GM08714 (cell line): Measurements from ENCODE around the gene USP30.

ENCODE experiments used
- H3K4me3 ChIP-seq: fragments of 200-500 bp; sonication (Bioruptor generic); 2 replicates; pipeline ENCODE4 v1.5.1; 2014; ENCODE audit warnings: mild to moderate bottlenecking, low read length, inconsistent platforms
- ZNF274 ChIP-seq: IDR thresholded peaks from 2 replicates; pipeline ENCODE4 v1.6.1; 2012; ENCODE audit warnings: mild to moderate bottlenecking, low read depth, low read length

USP30 gene

DNA sequence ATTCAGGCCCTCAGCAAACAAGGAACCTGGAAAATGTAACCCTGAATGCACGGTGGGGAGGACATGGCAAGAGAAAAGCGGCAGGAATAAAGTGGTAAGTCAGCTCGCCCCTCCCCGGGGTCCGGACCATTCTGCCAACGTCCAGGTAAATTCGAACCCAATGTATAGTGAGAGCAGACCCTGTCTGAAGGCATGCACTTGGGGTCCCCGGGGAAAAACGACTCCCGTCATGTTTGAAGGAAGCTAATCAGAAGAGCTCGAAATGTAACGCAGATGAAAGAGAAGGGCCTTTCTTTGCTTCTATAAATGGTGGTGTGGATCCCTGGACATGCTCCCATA is 64.2 kb downstream of the USP30 start:
- TF ChIP-seq ZNF274 = no peak
- H3K4me3 ChIP-seq = no peak overlapping the region

DNA sequence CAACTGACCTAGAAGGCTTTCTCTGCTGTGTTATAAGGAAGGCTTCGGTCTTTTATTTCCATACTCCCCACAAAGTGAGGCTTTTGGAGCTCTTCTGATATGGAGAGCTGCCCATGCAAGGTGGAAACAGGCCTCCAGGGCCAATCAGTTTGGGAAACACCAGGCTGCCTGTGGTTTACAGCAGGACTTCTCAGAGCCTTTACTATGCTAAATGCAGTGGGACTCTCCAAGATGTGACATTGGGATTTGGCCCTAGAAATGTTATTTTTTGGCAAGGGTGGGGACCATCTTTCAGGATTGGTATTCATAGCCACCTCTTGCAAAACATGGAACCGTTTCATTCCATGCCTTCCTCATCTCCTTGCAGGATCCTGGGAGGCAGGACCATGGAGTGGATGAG is 67.7 kb downstream of the USP30 start:
- no peak overlapping the region for H3K4me3 ChIP-seq
- no peak for TF ChIP-seq ZNF274

DNA sequence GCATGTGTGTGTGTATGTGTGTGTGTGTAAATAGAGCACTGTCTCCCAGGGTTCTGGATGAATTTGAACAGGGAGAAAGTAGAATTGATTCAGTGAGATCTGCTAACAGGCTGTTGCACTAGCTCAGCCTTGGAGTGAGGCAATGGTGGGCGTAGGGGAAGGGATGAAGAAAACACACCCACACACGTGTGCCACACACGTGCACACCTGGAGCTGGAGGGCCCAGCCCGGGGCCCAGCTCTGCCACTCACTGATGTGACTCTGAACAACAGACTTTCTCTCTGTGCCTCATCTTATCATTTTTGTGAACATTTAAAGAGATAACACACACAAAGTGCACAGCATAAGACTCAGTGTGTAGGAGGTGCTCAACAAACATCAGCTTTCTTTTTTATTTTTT is 68.2 kb downstream of the USP30 start:
- TF ChIP-seq ZNF274 = no peak
- H3K4me3 ChIP-seq = no peak overlapping the region

DNA sequence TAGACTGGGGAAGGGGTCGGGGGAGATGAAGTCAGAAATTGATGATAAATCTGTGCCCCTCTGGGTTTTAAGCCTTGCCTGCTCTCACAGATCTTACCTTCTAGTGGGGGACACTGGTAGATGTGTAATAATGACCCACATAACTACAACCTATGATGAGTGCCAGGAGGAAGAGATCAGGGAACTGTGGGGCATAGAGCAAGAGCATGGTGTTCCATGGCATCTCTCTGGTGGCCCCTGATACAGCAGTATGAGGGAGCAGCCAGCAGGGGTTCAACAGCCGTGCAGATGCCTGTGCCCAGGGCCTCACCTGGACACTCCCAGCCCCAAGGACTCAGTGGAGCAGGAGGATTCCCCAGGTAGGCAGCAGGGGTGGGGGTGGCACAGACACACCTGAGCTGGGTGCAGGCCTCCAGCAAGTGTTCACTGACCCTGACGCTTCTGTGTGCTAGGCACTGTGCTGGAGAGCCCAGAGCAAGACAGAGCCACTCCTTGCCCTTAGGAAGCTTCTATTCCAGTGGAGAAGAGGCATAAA is 69.0 kb downstream of the USP30 start:
- no peak overlapping the region for H3K4me3 ChIP-seq
- no peak for TF ChIP-seq ZNF274

DNA sequence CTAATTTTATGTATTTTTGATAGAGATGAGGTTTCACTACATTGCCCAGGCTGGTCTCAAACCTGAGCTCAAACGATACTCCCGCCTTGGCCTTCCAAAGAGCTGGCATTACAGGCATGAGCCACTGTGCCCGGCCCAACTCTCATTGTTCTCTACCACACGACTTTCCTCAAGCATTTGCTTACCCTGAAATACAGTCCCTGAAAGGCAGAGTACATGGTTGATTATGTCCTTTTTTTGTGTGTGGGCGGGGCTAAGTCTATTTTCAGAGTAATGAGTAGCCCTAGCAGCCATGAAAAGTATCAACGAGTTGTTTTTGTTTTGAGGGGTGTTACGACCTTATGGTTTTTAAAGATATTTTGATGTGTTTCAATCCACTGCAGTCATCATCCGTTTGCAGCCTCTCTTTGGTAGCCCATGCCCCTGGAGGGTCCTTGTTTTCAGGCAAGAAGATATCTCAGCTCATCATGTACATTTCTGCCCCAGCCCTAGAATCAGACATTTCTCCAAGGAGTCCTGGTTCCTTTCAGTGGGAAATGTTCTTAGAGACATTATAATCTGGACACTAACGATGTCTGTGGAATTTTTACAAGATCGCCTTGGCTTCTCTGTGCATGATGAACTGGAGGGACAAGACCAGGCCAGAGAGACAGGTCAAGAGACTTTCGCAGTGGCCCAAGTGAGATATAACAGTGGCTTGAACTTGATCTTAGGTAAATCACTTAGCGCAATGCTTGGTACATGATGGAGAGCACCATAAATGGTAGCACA is 72.7 kb downstream of the USP30 start:
- TF ChIP-seq ZNF274 = no peak
- no peak overlapping the region for H3K4me3 ChIP-seq

DNA sequence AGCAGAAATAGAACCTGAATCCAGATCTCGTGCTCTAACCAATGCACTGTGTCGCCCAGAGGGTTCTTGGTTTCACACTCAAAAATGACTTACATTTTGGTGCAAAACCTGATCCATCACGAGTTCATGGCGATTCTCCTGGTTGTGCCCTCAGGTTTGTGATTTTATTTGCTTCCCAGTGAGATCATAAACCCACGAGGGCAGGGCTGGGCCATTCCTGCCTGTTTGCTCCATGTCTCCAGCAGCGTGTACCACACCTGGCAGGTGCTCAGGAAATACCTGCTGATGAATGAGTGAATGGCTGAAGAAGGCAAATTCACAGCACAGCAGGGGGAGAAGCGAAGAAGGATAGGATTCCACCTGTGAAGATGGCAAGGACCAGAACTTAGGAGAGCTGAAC is 73.4 kb downstream of the USP30 start:
- no peak for TF ChIP-seq ZNF274

DNA sequence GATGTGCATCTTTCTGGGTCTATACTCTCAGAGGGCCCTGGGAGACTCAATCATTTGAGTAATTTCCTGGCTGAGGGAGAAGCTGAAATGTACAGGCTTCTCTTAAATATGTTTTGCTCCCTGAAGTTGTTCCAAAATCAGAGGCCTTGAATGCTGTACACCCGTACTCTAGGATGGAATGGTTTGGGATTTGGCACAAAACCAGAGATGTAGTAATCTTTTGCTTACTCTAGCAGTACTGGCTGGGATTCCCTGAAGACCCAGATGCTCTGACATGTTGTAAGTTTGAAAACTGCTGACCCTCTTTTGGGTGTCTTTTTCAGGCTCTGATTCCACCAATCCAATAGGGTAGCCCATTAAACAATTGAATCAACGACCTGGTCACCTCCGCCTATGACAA is 74.4 kb downstream of the USP30 start:
- no peak for TF ChIP-seq ZNF274

More for the DNA sequence above, 73.4 kb downstream of the USP30 start:
- H3K4me3 ChIP-seq = no peak overlapping the region

DNA sequence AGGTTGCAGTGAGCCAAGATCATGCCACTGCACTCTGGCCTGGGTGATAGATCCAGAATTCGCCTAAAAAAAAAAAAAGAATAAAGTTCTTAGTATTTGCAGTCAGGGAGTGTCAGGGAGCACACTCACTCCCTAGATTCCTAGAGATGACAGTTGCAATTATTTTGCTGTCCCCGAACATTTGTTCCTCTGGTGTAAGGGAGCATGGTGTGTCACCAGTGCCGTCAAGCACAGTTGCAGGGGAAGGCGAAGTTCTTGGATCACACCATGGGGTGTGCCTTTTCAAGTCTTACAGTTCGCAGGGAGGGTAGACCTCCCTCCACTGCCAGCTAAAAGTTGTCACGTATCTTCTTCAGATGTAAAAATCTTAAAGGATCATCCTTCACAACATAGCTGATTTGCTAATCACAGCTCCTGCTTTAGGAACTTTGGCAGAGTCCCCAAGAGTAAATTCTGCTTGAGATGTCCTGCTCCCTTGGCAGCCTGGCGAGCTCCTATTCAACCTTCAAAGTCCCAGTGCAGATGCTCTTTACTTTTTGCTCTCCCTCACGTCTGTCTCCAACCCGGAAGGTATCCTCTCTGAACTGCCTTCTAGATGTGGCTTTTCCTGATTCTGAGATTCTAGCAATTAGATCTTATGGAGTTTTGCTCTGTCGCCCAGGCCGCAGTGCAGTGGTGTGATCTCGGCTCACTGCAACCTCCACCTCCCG is 75.3 kb downstream of the USP30 start:
- no peak for TF ChIP-seq ZNF274
- no peak overlapping the region for H3K4me3 ChIP-seq

More for the DNA sequence above, 74.4 kb downstream of the USP30 start:
- no peak overlapping the region for H3K4me3 ChIP-seq

DNA sequence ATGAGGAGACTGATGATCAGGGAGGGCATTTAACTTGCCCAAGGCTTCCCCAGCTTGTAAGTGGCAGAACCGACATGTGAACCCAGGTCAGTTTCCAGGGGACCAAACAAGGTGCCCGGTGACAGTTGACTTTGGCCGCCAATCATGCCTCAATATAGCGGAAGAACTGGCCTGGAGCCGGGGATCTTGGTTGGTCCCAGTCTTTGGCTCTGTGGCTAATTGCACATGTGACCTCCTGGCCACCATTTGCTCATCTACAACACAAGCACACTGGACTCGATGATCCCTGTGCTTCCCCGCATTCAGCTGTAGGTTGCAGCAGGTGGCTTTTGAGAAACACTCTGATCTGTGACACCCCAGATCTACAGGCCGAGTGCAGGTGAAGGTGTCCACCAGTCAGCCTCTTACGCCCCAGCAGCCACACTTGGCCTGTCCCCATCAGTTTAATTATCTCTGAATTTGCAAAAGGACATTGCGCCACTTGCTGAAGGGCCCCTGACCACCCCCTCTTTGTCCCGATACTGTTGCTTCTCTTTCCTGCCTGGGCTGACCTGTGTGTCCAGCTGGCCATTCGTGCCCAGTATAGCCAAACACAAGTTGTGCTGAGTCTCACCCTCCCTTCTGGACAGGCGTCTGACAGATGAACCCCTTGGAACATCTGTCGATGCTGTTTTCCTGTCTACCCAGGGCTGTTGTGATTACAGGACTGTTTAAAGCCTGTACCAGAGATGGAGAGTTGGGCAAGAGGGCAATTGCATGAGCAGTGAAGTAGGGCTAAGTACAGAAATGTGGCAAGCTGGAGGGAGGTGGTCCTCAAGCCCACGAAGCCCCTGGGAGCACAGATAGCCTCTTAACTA is 78.1 kb downstream of the USP30 start:
- TF ChIP-seq ZNF274 = no peak
- H3K4me3 ChIP-seq = no peak overlapping the region

DNA sequence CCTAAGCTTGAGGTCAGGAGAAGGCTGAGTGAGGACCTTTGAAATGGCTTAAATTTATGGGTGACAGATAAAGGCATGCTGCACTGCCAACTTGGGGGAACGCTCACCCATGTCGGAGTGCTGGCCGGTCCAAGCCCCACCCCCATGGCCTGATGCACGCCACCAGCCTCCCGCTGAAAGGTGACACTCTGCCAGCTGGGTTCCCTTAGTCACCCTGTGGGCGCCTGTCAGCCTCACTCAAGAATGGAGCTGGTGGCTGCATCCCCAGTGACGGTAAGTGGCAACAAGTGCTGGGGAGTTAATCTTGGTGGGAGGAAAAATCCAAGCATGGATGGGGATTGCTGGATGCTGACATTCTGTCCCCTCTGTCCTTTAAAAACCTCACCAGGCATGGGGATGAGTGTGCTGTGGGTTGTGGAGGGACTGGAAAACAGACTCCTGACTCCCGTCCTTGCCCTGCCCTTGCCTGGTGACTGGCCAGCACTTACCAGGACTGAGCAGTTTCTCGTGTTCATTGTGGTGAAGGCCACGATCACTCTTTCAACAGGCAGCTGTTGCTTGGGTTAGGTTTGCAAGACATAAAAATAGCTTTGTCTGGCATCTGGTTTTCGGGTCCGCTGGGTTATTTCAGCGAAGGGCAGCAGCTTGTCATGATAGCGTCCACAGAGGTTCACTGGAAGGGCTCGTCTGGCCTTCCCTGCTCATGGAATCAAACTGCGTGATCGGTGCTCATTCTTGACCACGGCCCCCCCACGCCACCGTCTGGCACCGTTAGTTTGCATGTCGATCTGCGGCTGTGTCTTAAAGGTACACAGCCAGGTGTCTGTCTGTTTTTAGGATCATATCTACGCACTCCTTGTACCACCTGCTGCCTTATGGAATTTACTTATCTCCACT is 79.0 kb downstream of the USP30 start:
- TF ChIP-seq ZNF274 = no peak

DNA sequence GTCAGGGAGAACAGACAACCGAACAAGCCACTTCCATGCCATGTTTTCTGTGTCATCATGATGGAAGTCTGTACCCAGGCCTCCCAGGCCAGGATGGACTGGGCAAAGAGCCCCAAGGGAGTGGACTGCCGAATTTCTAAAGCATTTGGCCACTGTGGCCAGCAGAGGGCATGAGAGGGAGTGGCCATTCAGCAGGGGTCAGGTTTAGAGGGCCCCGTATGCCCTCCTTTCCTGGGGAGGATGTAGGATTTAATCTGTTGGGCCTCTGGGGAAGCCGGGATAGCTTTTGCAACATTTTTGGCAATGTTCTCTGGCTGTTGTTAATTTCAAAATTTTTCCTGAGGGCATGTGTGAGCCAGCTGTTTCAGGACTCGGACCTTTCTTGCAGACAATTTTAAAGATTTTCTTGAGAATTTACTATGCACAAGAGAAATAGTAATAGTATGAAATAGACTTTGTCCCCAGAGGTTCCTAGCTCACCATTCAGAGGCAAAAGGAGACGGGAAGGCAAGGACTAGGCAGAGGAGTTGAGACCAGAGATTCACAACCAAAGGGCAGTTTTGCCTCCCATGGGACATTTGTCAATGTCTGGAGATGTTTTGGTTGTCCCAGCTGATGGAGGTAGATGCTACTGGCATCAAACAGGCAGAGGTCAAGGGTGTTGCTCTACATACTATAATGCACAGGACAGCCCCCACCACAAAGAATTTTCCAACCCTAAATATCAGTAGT is 82.0 kb downstream of the USP30 start:
- TF ChIP-seq ZNF274 = no peak
- H3K4me3 ChIP-seq = no peak overlapping the region

More for the DNA sequence above, 79.0 kb downstream of the USP30 start:
- H3K4me3 ChIP-seq = no peak overlapping the region

DNA sequence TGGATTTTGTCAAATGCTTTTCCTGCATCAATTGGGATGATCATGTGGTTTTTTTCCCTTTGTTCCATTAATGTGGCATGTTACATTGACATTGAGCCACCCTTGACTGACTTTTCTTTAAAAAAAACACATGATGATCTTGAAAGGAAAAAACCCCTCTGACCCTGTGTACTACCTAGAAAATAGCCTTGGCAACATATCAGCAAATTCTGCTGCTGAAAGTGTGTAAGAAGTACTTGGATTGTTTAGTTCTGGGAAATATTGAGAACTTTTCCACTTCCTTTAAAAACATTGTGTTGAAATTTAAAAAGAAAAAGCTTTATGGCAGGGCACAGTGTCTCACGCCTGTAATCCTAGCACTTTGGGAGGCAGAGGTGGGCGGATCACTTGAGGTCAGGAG is 84.7 kb downstream of the USP30 start:
- no peak overlapping the region for H3K4me3 ChIP-seq
- TF ChIP-seq ZNF274 = no peak
